Prostate gland (tissue), 2 donors: Measurements from ENCODE around the gene CHRNB4. TPM values are rescaled to one million over a fixed set of nuclear protein-coding genes. Genes with fewer than 3 reads are reported as not detected.

ENCODE experiments used
- DNase-seq: peaks from one replicate; pipeline ENCODE4 v3.0.0-alpha.2; 2019; ENCODE audit warnings: low spot score
- H3K27ac ChIP-seq, 2 donors: fragments of 200-600 bp; sonication (generic); 2 replicates each; pipeline ENCODE4 v1.5.1; 2017 to 2019
- H3K27me3 ChIP-seq: fragments of 200-600 bp; sonication (generic); replicated peaks from 2 replicates; pipeline ENCODE4 v1.5.1; 2019; ENCODE audit not compliant: insufficient read depth
- H3K36me3 ChIP-seq, 2 donors: fragments of 200-600 bp; sonication (generic); 1 replicate in 1 of 2; 2 replicates in 1 of 2; pipeline versions ENCODE4 v1.5.1 to v1.8.1; 2017 to 2019
- H3K4me1 ChIP-seq: fragments of 200-600 bp; sonication (generic); replicated peaks from 2 replicates; pipeline ENCODE4 v1.5.1; 2019
- H3K4me3 ChIP-seq, 2 donors: fragments of 200-600 bp; sonication (generic); 2 replicates each; pipeline ENCODE4 v1.5.1; 2017 to 2019
- H3K9me3 ChIP-seq: fragments of 200-600 bp; sonication (generic); 2 replicates; pipeline ENCODE4 v1.5.1; 2017
- POLR2A ChIP-seq: fragments of 450-650 bp; IDR thresholded peaks from one replicate; pipeline ENCODE4 v1.6.1; 2016; ENCODE audit warnings: antibody characterized with exemption, mild to moderate bottlenecking
- POLR2AphosphoS5 ChIP-seq: sonication (generic); formaldehyde crosslinking; IDR thresholded peaks from one replicate; pipeline ENCODE4 v1.6.1; 2017; ENCODE audit warnings: antibody characterized with exemption
- WGBS: methylation state at CpG from one replicate; pipeline ENCODE4 v1.1.5; 2018; 5-methylcytosine and 5-hydroxymethylcytosine counted together
- intact Hi-C: fragments of 100-400 bp; cut with DNase I; formaldehyde crosslinking; loops from one replicate; pipeline ENCODE4 v1.14.2; 2022
- total RNA-seq, 2 donors: library from RNA; depleted of rRNA; stranded (reverse); fragments of >200 nt; gene quantifications; one replicate each; pipeline ENCODE4 v1.1.0, GENCODE V29; 2016
- TF ChIP-seq, protein P1 (sequence below), 4 experiments: fragments of 200-600 bp in 2 of 4; fragments of 450-650 bp in 2 of 4; sonication (generic) in 2 of 4; IDR thresholded peaks; 1 replicate in 3 of 4; 2 replicates in 1 of 4; pipeline ENCODE4 v1.5.1; 2016 to 2019; ENCODE audit warnings: antibody characterized with exemption in 4 of 4, mild to moderate bottlenecking in 2 of 4, moderate library complexity in 2 of 4

The CHRNB4 gene
- total RNA-seq, 2 donors from 2014 or later, result 3.0 TPM; not detected in 1

DNA sequence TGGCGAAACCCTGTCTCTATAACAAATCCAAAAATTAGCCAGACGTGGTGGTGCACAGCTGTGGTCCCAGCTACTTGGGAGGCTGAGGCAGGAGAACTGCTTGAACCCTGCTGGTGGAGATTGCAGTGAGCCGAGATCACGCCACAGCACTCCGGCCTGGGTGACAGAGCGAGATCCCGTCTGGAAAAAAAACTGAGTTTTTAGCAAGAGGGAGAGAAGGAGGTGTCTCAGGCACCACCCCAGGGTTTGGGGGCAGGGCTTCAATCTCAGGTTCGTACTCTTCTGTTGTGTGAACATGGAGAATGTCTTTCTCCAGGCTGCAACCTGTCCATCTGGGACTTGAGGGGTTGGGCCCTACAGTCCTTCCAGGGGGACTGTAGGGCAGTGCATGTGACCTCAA lies 22.9 kb downstream of the CHRNB4 start:
- Histone ChIP-seq H3K4me1 (no peaks in the 10 kb centered on the region), H3K27me3 (peaks cover 2% of the 10 kb centered on the region), H3K9me3 (no peaks in the 10 kb centered on the region), H3K36me3 (no peaks in the 10 kb centered on the region), H3K27ac (no peak overlapping the region), H3K4me3 (no peak overlapping the region)
- TF ChIP-seq POLR2A (no peak), POLR2AphosphoS5 (no peak)
- TF ChIP-seq, protein P1, sequence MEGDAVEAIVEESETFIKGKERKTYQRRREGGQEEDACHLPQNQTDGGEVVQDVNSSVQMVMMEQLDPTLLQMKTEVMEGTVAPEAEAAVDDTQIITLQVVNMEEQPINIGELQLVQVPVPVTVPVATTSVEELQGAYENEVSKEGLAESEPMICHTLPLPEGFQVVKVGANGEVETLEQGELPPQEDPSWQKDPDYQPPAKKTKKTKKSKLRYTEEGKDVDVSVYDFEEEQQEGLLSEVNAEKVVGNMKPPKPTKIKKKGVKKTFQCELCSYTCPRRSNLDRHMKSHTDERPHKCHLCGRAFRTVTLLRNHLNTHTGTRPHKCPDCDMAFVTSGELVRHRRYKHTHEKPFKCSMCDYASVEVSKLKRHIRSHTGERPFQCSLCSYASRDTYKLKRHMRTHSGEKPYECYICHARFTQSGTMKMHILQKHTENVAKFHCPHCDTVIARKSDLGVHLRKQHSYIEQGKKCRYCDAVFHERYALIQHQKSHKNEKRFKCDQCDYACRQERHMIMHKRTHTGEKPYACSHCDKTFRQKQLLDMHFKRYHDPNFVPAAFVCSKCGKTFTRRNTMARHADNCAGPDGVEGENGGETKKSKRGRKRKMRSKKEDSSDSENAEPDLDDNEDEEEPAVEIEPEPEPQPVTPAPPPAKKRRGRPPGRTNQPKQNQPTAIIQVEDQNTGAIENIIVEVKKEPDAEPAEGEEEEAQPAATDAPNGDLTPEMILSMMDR (IDR thresholded peaks at IDR 0.05), result no peak
- intact Hi-C loops, result loop anchor here (1.0 kb wide), 1 partner anchor 133 kb away; no protein-coding TSS in a partner anchor
- 87% methylated on average over 8 of the region's 8 CpGs for WGBS
- no peak for DNase-seq

DNA sequence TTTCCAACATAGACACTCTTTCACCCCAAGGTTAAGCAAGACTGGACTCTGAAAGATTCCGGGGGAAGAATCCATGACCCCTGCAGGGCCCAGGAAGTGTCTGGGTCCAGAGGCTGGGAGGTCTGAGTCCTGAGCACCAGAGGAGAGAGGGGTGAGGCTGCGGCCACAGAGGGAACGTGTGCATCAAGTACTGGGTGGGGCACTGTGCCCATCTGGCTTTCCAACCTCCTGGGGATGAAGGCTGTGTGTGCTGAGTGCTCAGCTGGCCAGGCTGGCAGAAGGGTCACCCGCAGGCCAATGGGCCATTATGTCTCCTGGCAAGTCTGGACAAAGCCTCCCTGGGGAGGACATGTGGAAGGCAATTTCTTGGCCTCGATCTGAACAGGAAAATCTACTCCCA lies 23.5 kb downstream of the CHRNB4 start:
- TF ChIP-seq POLR2A, result no peak
- no peak for TF ChIP-seq POLR2AphosphoS5
- TF ChIP-seq, protein P1 (IDR thresholded peaks at IDR 0.05), result no peak

DNA sequence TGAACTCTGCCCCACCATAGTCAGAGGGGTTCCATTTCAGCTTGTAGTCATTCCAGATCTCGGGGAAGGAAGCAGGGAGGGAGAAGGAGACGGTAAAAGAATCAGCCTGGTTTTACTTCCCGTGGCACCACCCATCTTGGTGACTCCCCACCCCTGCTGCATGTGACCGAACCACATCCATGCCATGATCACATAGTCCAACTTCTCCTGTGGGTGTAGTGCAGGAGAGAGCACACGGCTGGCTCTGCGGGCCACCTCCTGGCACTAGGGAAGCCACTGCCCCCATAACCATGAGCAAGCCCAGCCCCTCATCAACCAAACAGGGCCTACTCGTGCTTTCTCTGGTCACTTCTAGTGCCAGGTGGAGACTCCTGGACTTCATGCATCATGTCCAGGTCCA lies 23.9 kb downstream of the CHRNB4 start:
- intact Hi-C loops, result no loop called here
- no peak overlapping the region for H3K27ac ChIP-seq
- TF ChIP-seq POLR2A (no peak), POLR2AphosphoS5 (no peak)
- TF ChIP-seq, protein P1 (IDR thresholded peaks at IDR 0.05), result no peak
- H3K27me3 ChIP-seq, result peaks cover 2% of the 10 kb centered on the region
- H3K4me1 ChIP-seq, result no peaks in the 10 kb centered on the region
- H3K9me3 ChIP-seq, result no peaks in the 10 kb centered on the region
- no peak for DNase-seq
- H3K36me3 ChIP-seq, result no peaks in the 10 kb centered on the region
- WGBS, result 73% methylated on average over 7 of the region's 7 CpGs
- no peak overlapping the region for H3K4me3 ChIP-seq

More for the DNA sequence above, 23.5 kb downstream of the CHRNB4 start:
- no peaks in the 10 kb centered on the region for H3K36me3 ChIP-seq
- WGBS, result 68% methylated on average over 5 of the region's 5 CpGs
- intact Hi-C loops, result no loop called here
- H3K27me3 ChIP-seq, result peaks cover 2% of the 10 kb centered on the region
- no peak for DNase-seq
- no peak overlapping the region for H3K4me3 ChIP-seq
- H3K9me3 ChIP-seq, result no peaks in the 10 kb centered on the region
- H3K4me1 ChIP-seq, result no peaks in the 10 kb centered on the region
- no peak overlapping the region for H3K27ac ChIP-seq

DNA sequence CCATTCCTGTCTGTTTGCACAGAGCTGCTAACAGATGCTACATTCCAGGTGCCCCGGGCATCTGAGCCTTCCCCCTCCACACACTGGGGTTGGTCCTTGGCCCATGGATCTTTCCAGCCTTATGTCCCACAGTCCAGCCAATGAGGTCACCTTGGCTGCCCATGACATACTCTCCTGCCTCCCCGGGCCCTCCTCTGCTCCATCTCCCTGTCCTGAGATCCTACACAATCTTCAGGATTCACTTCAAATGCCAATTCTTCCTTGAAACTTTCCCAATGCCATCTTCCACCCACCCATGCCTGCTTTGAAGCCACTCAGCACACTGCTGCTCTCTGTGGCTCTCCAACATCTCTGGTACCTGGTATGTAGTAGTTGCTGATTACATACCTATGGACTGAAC lies 24.5 kb downstream of the CHRNB4 start:
- Histone ChIP-seq H3K27ac (no peak overlapping the region), H3K4me1 (no peaks in the 10 kb centered on the region), H3K9me3 (no peaks in the 10 kb centered on the region), H3K36me3 (no peaks in the 10 kb centered on the region), H3K27me3 (peaks cover 2% of the 10 kb centered on the region), H3K4me3 (no peak overlapping the region)
- intact Hi-C loops, result no loop called here
- no peak for DNase-seq
- TF ChIP-seq, protein P1 (IDR thresholded peaks at IDR 0.05), result no peak
- TF ChIP-seq POLR2AphosphoS5, result no peak
- TF ChIP-seq POLR2A, result no peak
- 71% methylated on average over 2 of the region's 2 CpGs for WGBS

DNA sequence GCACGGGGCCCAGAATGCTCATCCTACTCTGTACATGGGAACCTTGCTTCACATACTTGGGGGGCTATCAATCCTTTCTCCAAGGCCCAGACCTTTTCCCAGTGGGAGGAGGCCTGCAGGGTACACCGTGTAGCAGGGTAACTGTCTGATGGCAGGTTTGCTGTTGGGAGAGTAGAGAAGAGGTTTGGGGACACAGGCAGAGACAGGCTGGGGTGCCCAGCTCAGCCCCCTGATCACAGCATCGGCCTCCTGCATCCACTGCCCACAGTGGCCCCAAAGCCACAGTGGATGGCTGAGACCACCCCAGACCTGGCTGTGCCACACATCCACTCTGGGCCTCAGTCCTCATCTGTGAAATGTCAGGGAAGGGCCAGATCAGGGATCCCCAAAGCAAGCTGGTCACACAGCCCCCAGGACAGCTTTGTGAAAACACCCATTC lies 25.8 kb downstream of the CHRNB4 start:
- WGBS, result 91% methylated on average over 2 of the region's 3 CpGs
- no peak for DNase-seq
- Histone ChIP-seq H3K27ac (no peak overlapping the region), H3K27me3 (peaks cover 2% of the 10 kb centered on the region), H3K4me3 (no peak overlapping the region), H3K4me1 (no peaks in the 10 kb centered on the region), H3K9me3 (no peaks in the 10 kb centered on the region), H3K36me3 (no peaks in the 10 kb centered on the region)
- TF ChIP-seq, protein P1 (IDR thresholded peaks at IDR 0.05), result no peak
- TF ChIP-seq POLR2A, result no peak
- TF ChIP-seq POLR2AphosphoS5, result no peak
- intact Hi-C loops, result no loop called here
